ENCODE measurements around the gene PTPRM. TPM values are rescaled to one million over a fixed set of nuclear protein-coding genes. Genes with fewer than 3 reads are reported as not detected.

PTPRM gene
- total RNA-seq, 1 experiment from 2014 or later, result 100.0 TPM

- Mint-ChIP-seq H3K4me3 (ENCODE audit: unreplicated experiment) (peak overlapping the region; percentile 24), H3K4me1 (ENCODE audit: low read depth, unreplicated experiment) (peaks cover 26% of the 10 kb centered on the region), H3K27ac (ENCODE audit: unreplicated experiment) (peak overlapping the region; percentile 73), H3K9me3 (ENCODE audit: unreplicated experiment) (no peaks in the 10 kb centered on the region), H3K36me3 (ENCODE audit: insufficient read depth, unreplicated experiment) (peaks cover 24% of the 10 kb centered on the region), H3K27me3 (ENCODE audit: insufficient read depth, unreplicated experiment) (no peaks in the 10 kb centered on the region)
- TF ChIP-seq CTCF (IDR thresholded peaks at IDR 0.05; ENCODE audit: insufficient read depth in 1 of 2, low read depth in 1 of 2, low read length in 1 of 2, severe bottlenecking in 1 of 2, unreplicated experiment in 1 of 2), result no peak
- intact Hi-C loops (cut with micrococcal nuclease; ENCODE audit: unreplicated experiment), result no loop called here
- ChIA-PET CTCF (no interaction called here), POLR2A (no interaction called here)
- H3K36me3 ChIP-seq (ENCODE audit: control insufficient read depth, insufficient read depth, low read length), result no peaks in the 10 kb centered on the region
- no TSS peak for BruUV-seq (replicated peaks)
- no peak for DNase-seq
- peaks cover 74% of the 10 kb centered on the region for H3K4me1 ChIP-seq
- H3K27me3 ChIP-seq (replicated peaks; ENCODE audit: control insufficient read depth, insufficient read depth, low read length), result no peaks in the 10 kb centered on the region
- H3K9me3 ChIP-seq, result no peaks in the 10 kb centered on the region
- no peak overlapping the region for H3K4me3 ChIP-seq (ENCODE audit: low read depth, low read length)
These were observed 74.7 kb downstream of the PTPRM start for GRCh38 chr18:7641813-7642212.

GRCh38 chr18:7642331-7642890 is 75.3 kb downstream of the PTPRM start:
- no peaks in the 10 kb centered on the region for H3K27me3 ChIP-seq (replicated peaks; ENCODE audit: control insufficient read depth, insufficient read depth, low read length)
- peak overlapping the region; percentile 73 for H3K27ac Mint-ChIP-seq (ENCODE audit: unreplicated experiment)
- CTCF ChIA-PET, result no interaction called here

GRCh38 chr18:7645756-7646155 is 78.6 kb downstream of the PTPRM start:
- Histone ChIP-seq H3K36me3 (ENCODE audit: control insufficient read depth, insufficient read depth, low read length) (no peaks in the 10 kb centered on the region), H3K4me3 (ENCODE audit: low read depth, low read length) (no peak overlapping the region), H3K27me3 (replicated peaks; ENCODE audit: control insufficient read depth, insufficient read depth, low read length) (no peaks in the 10 kb centered on the region), H3K9me3 (peaks cover 8% of the 10 kb centered on the region; the same call in 1 of the 2 replicates), H3K4me1 (peaks cover 79% of the 10 kb centered on the region)
- ChIA-PET CTCF (interaction anchor here (0.6 to 1.2 kb wide), 4 partner anchors 18 to 115 kb away, joined by 3 to 4 read pairs (median 4); partner anchors contain the start of gene PTPRM), POLR2A (interaction anchor here (1.1 to 1.5 kb wide), 2 partner anchors 79 to 109 kb away, joined by 5 to 6 read pairs; partner anchors contain the start of gene PTPRM)
- DNase-seq, result no peak
- Mint-ChIP-seq H3K27ac (ENCODE audit: unreplicated experiment) (peak overlapping the region; percentile 72), H3K36me3 (ENCODE audit: insufficient read depth, unreplicated experiment) (peaks cover 27% of the 10 kb centered on the region), H3K9me3 (ENCODE audit: unreplicated experiment) (no peaks in the 10 kb centered on the region), H3K4me3 (ENCODE audit: unreplicated experiment) (peak overlapping the region; percentile 58), H3K27me3 (ENCODE audit: insufficient read depth, unreplicated experiment) (no peaks in the 10 kb centered on the region), H3K4me1 (ENCODE audit: low read depth, unreplicated experiment) (peaks cover 41% of the 10 kb centered on the region)
- no TSS peak for BruUV-seq (replicated peaks)
- no peak for TF ChIP-seq CTCF (IDR thresholded peaks at IDR 0.05; ENCODE audit: insufficient read depth in 1 of 2, low read depth in 1 of 2, low read length in 1 of 2, severe bottlenecking in 1 of 2, unreplicated experiment in 1 of 2)
- intact Hi-C loops (cut with micrococcal nuclease; ENCODE audit: unreplicated experiment), result loop anchor here (1.0 to 5.0 kb wide), 7 partner anchors 77 to 697 kb away; no protein-coding TSS in a partner anchor

More at GRCh38 chr18:7642331-7642890, 75.3 kb downstream of the PTPRM start:
- H3K36me3 ChIP-seq (ENCODE audit: control insufficient read depth, insufficient read depth, low read length), result no peaks in the 10 kb centered on the region
- Mint-ChIP-seq H3K4me1 (ENCODE audit: low read depth, unreplicated experiment) (peaks cover 31% of the 10 kb centered on the region), H3K27me3 (ENCODE audit: insufficient read depth, unreplicated experiment) (no peaks in the 10 kb centered on the region), H3K4me3 (ENCODE audit: unreplicated experiment) (no peak overlapping the region), H3K9me3 (ENCODE audit: unreplicated experiment) (no peaks in the 10 kb centered on the region), H3K36me3 (ENCODE audit: insufficient read depth, unreplicated experiment) (peaks cover 24% of the 10 kb centered on the region)
- POLR2A ChIA-PET, result interaction anchor here (0.7 kb wide), 1 partner anchor 101 kb away, joined by 4 read pairs; no protein-coding TSS in a partner anchor
- no peak for DNase-seq
- no peaks in the 10 kb centered on the region for H3K9me3 ChIP-seq
- BruUV-seq (replicated peaks), result no TSS peak
- H3K4me1 ChIP-seq, result peaks cover 74% of the 10 kb centered on the region
- intact Hi-C loops (cut with micrococcal nuclease; ENCODE audit: unreplicated experiment), result no loop called here
- H3K4me3 ChIP-seq (ENCODE audit: low read depth, low read length), result no peak overlapping the region
- TF ChIP-seq CTCF (IDR thresholded peaks at IDR 0.05; ENCODE audit: insufficient read depth in 1 of 2, low read depth in 1 of 2, low read length in 1 of 2, severe bottlenecking in 1 of 2, unreplicated experiment in 1 of 2), result no peak

Data from Caco-2 (cell line).